GM18499 (cell line): ENCODE results near the gene PLA2G4E.

ENCODE experiments used
- ATAC-seq: cut with Tn5 transposase; IDR thresholded peaks from one replicate; pipeline ENCODE4 v1.9.1; 2021; ENCODE audit warnings: moderate number of reproducible peaks; ENCODE audit not compliant: insufficient read depth, unreplicated experiment

PLA2G4E gene

GRCh38 chr15:41965441-41966413 lies 55.1 kb downstream of the PLA2G4E start:
- no peak for ATAC-seq

- ATAC-seq = no peak
Observed at GRCh38 chr15:41961595-41962202, 59.1 kb downstream of the PLA2G4E start.

GRCh38 chr15:41961001-41961518 lies 59.8 kb downstream of the PLA2G4E start:
- no peak for ATAC-seq

GRCh38 chr15:41958002-41958420 lies 62.8 kb downstream of the PLA2G4E start:
- ATAC-seq = no peak

GRCh38 chr15:41957021-41957897 lies 63.6 kb downstream of the PLA2G4E start:
- no peak for ATAC-seq

- ATAC-seq = no peak
Observed at GRCh38 chr15:41955807-41956525, 64.9 kb downstream of the PLA2G4E start.

GRCh38 chr15:41955100-41955499 lies 65.7 kb downstream of the PLA2G4E start:
- ATAC-seq = no peak

GRCh38 chr15:41954036-41954435 lies 66.8 kb downstream of the PLA2G4E start:
- no peak for ATAC-seq

- no peak for ATAC-seq
Observed at GRCh38 chr15:41952013-41952563, 68.8 kb downstream of the PLA2G4E start.

- ATAC-seq = no peak
Observed at GRCh38 chr15:41951571-41951970, 69.3 kb downstream of the PLA2G4E start.

- ATAC-seq = no peak
Observed at GRCh38 chr15:41950489-41950888, 70.4 kb downstream of the PLA2G4E start.

GRCh38 chr15:41950127-41950483 lies 70.7 kb downstream of the PLA2G4E start:
- ATAC-seq = no peak

- ATAC-seq = no peak
Observed at GRCh38 chr15:41949401-41950126, 71.3 kb downstream of the PLA2G4E start.

- no peak for ATAC-seq
Observed at GRCh38 chr15:41948490-41948889, 72.4 kb downstream of the PLA2G4E start.

- ATAC-seq = no peak
Observed at GRCh38 chr15:41946970-41947369, 73.9 kb downstream of the PLA2G4E start.

- no peak for ATAC-seq
Observed at GRCh38 chr15:41945731-41946130, 75.1 kb downstream of the PLA2G4E start.

GRCh38 chr15:41945221-41945620 lies 75.6 kb downstream of the PLA2G4E start:
- no peak for ATAC-seq

GRCh38 chr15:41944313-41944940 lies 76.4 kb downstream of the PLA2G4E start:
- ATAC-seq = no peak
